ENCODE results near the gene COL4A1.

COL4A1 gene

DNA sequence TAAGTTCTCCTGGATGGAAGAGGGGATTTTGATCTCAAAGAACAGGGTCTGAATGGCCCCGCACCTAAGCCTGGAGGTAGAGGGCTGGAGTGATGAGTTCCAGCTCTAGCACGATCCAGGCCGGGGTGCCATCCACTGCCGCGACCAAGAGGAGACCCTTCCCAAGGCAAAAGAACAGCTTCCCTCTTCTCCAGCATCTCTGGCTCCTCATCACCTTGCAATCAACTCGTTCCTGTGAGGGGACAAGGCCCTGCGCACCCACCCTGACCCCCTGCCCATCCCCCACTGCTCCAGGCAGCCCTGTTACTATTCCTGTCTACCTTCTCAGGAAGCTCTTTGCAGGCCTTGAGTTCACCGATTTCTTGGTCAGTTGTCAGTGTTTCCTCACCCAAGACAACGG, 17.8 kb downstream of the COL4A1 start:
- no peak for DNase-seq

DNA sequence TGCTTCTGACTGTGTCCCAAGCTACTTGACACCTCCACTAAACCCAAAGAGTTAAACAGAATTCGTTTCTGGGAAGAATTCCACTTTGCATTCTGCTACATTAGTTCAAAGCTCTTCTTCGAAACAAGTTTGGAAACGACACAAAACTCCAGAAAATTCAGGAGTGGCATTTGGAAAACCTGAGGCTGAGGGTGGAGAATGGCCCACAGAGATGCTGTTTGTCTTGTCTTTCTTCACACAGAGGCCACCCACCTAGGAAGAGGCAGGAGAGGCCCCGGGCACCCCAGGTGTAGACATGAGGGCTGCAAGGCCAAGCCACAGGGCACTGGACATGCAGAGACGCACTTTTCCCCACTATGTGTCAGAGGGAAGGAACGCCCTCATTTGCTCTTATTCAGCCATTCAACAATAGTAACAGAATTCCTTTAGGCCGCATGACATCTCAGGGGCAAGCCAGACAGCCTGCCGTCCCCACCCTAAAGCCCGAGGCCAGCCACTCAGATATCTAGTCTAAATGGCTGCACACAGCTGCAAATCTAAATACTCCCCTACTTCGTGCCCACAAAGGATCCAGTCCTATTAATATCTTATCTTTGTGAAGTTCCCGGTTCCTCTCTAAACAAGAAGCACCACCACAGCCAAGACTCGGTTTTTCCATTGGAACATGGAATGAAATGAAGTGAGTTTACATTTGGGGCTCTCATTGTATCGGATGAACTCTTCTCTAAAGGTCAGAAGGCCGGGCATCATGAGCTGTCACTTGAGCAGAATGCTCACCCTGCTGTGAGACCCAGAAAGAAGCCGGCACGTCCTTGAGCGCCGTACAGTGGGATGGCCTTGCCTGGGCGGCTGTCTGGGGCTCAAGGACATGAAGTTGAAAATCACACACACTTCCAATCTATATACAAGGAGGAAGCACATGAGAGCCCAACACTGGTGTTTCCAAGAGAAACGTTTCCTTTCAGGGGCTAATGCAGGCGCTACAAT, 19.8 kb downstream of the COL4A1 start:
- DNase-seq = no peak

DNA sequence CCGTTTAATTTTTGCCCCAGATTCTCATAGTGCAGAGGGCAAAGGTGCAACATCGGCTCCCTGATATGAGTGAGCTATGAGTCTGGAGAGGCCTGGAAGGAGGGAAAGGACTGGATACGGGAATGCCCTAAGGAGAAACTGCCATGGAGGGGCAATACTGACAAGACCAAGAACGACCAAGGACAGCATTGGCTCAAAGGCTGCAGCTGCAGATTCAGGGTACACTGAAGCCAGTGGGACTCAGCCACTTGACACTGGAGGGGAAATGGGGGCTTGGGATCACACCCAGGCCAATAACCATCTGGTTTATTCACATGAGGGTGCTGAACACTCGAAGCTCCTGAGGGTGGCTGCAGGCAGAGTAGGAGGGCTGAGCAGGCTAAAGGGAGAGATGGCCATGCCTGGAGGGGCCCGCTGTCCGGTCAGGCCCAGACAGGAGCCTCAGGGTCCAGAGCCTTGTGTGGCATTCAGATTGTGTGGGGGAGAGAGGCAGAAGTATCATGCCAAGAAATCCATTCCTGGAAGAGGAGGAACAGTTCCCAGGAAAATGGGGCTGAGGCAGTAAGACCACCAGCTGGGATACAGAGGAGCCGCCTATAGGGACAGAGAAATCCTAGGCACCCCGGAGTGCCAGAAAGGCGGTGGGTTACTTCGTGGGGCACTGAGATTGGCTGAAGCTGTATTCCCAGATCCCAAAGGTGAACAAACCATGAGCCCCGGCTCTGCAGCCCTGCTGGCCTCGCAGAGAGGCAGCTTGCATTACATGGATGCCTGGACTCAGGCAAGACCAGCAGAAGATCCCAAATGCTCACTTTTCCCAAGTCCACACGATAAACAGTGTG, 20.7 kb downstream of the COL4A1 start:
- DNase-seq = no peak

DNA sequence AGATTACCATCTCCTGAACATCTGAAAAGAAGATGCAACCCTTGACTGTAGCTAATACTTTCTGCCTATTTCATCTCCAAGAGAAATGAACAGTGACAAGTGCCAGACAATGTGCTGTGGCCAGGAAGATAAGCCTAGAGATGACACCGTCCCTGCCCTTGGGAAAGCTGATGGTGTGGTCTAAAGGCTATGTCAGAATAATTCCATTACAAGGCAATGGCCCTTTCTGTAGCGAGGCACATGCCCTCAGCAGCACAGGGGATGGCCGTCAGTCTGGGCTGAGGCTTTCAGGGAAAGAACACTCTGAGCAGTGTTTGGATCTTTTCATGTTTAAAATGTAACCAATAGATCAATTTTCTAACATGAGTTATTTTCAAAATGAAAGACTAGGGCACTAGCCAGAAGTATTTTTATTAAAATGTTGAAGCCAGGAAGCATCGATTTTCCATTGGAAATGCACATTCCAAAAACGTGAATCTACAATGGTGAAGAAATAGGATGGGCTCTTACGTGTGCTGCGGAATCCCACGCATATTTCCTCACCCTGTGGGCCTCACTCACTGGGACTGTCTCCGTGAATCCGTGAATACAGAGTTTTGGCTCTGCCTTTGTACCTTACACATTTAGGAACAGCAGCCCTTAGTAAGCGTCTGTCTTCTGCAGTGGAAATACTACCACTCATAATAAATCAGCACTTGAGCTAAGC, 22.0 kb downstream of the COL4A1 start:
- DNase-seq = no peak

DNA sequence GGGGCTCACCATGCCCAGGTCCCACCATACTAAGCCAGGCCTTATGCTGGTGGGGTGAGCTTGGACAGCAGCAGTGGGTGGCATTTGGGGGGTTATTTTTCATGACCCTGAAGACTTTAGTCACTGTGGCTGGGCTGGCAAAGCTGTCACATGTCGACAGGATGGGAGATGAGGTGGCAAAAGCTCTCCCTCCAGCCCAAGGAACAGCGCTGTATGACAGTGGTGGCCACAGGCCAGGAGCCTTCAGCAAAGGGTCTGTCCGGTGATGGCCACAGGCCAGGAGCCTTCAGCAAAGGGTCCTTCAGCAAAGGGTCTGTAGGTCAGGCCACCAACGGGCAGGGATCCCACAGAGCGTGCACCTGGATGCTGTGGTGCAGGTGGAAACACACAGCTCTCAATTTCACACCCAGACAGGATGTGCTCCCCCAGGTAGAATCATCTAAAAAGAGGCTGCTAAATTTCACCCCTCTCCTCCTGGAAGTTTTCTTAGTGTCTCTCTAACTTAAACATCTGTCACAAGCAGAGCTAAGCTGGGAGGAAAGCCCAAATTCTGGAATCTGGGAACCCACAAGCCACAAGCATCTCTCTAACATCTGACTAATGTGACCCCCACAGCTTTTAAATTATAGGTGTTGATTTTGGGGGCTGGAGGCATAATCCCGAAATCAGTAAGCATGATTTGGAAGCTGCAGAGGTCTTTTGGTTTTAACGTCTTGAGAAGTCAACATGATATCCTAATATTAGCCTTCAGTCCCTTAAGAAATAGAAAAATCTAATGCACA, 23.0 kb downstream of the COL4A1 start:
- no peak for DNase-seq

DNA sequence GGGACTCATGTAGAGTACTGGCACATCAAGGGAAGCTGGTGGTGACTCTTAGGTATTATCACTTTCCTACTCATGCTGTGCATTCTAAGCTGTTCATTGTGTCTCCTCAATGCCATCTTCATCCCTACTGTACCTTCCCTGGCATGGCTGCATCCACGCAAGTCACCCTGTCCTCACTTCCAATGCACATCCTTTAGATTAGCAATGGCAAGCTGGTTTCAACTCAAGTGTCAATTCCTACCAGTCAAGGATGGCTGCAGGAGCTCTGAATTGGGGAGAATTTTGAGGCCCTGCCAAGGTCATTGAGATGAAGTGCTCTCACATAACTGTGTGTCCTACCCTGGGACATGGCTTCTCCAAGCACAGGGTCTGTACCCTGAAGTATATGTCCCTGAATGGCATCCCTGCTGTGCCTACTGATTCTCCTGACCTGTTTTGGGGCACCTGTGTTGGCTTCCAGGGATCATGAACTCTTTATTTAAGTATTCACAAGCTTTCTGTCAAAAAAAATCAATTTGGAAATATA, 24.6 kb downstream of the COL4A1 start:
- DNase-seq = no peak

DNA sequence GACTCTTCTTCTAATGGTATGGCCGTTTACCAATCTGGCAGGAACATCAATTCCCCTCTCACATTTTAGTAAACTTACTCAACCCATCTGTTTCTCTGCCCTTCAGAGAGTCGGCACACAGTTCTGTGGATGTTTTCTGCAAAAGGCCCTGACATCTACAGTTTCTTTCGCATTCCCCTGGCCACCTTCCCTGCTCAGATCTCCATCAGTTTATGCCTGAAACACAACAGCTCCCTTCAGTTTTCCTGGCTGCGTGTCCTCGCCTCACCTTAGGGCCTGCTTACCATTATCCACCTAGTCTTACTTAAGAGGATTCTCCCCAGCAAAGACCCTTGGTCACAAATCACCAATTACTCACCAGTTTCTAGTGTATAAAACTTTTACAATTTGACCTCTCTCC, 25.2 kb downstream of the COL4A1 start:
- DNase-seq = no peak

DNA sequence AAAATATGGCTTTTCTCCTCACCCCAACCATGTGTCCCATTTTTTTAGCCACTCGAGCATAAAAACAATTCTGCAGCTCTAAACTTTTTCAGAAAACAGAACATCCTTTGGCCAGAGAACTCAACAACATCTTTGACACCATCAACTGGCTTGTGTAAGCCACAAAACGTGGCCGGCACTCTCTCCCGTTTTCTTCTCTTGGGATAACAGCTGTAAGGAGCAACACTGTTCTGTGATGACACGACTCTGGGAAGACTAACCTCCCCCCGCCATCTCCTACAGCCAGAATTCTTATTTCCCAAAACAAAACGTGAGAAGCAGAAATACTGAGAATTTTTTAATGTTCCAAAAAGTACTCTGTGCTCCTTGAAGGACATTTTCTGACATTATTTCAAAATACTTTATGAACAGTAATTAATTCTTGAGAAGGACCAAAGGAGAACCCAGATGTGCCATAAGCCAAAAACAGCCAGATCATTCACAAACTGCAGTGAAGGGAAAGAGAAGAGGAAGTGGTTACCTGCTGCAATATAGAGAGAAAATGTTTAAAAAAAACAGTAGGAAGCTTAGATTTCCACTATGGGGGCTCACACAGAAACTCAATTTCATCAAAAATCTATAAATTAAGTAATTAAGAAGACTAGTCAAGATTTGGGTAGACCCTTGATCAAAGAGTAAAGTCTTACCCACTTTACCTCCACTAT, 25.8 kb downstream of the COL4A1 start:
- no peak for DNase-seq

DNA sequence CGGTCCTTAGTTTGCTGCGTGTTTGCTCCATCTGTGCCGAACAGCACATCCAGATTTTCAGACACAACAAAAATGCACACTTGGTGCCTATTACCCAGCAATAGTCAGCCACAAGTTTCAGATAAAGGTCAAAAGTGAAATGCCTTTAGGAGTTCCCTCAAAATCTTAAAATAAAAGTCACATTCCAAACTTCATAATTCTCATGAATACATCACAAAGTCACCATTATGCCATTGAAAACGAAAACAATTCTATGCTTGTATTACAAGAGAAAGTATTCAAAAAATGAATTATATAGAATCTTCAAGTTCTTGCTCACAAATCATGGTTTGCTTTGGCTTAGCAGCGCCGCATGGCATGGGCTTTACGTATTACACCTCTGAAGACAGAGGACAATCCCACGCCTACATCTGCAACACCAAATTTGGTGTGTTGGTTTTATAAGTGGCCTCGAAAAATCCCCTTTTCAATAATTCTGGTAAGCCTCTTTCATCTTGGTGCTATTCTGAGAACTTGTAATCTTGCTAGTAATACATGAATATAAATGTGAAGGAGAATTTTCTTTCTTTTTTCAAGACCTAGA, 26.6 kb downstream of the COL4A1 start:
- no peak for DNase-seq

DNA sequence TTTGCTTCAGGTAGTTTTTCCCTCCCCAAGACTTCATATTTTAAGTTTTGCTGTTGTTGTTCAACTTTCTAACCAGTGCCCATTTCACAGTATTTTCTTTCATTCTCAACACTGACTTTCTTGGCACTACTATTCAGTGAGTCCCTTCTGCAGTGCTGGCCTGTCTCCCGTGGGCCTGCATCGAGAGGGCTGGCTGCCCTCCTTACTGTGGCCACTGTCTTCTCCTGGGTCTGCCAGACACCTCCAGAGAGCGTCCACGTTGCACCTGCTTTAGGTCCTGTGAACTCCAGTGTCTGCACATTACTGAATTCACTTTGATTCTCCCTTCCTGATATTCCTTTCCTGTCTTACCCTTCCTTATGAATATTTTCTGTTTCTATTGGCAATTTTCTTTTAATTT, 27.3 kb downstream of the COL4A1 start:
- no peak for DNase-seq

DNA sequence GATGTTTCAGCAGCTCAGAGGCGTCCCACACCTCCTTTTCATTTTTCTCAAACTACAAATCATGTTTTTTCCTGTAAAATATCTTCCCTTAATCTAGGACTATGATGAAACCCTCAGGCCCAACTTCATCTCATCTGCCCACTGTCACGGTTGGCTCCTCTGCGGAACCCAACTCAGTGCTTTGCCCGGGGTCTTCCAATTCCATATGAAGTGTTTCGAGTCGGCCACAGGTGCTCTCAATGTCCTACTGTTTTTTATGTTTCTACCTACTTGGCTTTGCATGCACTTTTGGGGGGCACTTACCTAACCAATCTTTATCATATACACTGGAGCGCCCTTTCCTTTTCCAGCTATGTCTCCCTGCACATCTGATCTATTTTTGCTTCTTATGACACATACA, 28.1 kb downstream of the COL4A1 start:
- DNase-seq = no peak

DNA sequence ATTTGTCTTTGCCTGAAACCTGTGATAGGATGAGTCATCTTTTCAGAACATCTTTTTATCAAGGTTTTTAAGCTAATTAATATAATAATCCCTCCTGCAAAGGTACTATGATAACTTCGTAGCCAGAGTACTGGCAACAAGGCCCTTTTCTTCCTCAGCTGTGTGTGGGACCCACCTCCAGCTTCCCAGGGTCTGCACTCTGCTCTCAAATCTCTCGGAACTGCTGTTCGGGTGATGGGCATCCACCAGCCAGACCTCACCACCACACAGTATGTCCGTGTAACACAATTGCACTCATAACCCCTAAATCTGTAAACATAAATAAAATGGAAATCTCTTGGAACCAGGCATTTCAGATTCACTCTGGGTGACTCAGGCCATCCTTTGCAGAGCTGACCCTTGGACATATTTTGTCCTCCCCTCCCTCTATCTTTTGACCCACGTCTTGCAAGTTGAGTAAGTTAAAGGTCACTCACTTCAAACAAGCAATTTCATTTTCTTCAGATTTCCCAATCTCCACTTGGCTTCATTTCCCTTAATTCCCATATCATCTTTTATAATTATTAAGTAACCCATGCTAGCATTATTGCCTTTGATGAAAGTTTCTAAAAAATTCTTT, 29.5 kb downstream of the COL4A1 start:
- no peak for DNase-seq

DNA sequence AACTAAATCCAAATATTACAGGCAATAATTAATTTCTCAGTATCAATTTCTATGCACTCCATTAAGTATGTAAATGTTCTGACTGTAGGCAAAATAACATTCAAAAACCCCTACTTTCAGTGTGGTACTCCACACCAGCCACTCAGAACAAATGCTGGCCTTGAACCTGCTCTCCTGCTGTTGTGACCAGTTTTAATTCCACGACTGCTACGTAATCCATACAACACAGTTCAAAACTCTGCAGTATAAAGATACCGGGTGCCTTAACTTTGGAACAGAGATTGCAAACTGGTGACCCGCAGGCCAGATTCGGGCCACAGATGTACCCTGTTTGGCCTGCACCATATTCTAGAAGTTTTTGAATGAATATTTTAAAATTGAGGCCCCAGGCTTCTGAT, 30.4 kb downstream of the COL4A1 start:
- no peak for DNase-seq

DNA sequence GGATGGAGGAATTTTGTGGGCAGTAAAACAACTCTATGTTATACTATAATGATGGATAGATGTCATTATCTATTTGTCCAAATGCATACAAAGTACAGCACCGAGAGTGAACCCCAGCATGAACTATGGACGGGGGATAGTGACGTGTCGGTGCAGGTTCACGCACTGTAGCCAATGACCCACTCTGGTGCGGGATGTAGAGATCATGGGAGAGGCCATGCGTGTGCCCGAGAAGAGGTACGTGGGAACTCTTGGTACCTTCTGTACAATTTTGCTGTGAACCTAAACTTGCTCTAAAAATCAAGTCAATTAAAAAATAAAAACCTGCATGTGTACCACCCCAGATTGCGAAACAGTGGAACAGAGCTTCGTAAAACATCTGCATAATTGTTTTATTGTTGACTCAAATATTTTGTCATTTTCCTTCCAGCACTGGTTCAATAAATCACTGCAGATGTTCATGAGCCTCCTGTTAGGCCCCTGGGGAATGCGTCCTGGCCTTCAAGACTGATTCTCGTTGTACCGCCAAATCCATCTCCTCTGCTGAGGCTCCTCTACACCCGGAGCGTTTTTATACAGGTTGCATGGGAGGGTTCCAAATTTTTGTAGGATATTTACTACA, 30.9 kb downstream of the COL4A1 start:
- DNase-seq = no peak

DNA sequence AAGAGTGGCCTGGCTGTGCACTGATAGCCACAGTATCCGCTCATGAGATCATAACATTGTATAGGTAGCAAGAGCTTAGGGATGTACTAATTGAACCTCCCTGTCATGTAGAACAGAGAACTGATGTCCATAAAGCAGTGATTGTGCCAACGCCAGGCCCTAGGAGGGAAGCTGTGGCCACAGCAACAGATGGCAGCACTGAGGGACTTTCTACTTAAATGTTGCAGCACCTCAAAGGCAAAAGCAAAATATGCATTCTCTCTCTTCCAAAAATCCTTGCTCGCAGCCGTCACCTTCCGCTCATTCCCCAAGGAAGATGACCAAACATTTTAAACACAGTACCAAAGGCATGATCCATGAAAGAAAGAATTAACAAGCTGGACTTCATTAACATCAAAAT, 32.3 kb downstream of the COL4A1 start:
- DNase-seq = no peak

DNA sequence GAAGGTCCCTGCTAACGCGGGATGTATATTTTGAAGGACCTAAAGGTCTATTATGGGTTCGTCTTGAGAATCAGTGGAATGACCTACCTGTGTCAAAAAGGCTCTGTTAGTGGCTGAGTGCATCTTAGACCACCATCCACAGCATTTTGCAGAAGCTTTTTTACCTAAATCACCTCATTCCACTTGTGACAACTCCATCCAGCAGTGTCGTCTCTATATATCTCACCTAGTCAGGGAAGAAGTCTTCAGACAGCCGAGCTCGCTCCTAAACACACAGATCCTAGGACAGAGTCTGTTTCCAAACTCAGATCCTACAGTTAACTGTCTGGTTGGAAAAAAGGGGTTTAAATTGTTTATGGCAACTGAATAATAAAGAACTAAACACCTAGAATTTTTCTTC, 33.7 kb downstream of the COL4A1 start:
- no peak for DNase-seq

DNA sequence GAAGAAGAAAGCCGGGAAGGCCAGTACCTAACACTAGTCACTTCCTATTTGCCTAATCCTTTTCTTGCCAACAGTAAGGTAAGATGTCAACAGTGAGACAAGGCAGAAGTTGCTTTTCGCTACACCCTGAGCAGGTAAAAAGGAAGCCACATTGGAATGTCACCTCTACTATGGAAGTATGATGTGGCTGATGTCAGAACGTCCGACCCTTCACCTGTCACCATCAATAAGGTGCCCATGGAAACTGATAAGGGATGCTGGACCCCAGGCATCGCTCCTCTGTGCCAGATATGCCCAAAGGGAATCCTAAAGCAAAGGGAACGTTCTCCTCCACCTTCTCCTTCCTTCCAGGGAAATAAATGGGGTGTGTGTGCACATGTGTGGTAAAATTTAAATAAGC, 34.3 kb downstream of the COL4A1 start:
- no peak for DNase-seq

DNA sequence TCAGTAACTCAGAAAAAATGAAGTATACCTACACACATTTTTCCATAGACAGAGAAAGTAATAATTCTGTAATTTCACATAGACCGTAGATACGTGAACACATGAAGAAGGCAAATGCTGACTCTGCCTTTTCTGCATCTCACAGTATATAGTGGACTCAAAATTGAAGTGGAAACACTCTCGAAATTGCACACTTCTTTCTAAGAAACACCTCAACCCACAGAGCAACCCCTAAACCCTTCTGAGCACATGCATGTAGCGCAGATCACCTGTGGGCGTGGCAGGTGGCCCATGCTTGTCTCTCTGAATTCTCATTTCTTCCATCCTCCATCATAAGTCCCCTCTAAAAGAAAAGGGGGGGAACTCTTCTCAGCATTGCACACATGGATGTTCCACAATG, 34.7 kb downstream of the COL4A1 start:
- DNase-seq = no peak

DNA sequence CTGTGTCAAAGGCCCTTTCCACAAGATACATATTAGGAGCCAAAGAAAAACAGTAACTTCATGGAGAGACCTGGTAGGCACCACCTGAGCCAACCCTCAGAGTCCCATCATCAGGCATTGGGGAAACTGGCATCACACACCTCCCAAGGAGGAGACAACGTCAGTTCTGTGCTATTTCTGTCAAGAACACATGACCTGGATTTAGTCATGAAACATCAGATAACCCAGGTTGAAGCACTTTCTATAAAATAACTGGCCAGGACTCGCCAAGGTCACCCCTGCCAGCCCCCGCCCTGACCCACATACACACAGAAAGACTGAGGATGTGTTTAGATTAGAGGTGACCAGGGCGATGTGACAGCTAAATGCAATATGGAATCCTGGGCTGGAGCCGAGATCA, 35.6 kb downstream of the COL4A1 start:
- DNase-seq = no peak

DNA sequence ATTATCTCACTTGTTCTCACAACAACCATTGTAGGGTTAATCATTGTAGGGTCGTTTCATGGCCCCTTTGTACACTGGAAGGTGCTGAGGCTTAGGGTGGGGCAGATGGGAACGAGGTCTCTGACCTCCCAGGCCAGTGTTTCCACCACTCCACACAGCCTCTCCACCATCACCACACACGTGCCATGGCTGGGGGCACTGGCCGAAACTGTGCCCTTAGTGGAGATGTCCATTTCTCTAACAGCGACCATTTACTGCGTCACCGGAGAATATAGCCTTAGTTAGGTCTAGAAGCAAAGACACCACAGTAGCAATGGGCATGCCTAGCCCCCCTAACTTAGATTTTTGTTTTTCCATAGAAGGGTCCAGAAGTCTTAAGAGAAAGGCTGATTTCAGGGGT, 36.5 kb downstream of the COL4A1 start:
- DNase-seq = no peak

All from CD4-positive, alpha-beta T cell treated with Interleukin-6 for 4 hours (primary cell).